SU-DHL-6 (cell line): ENCODE measurements around the gene THAP11.

Source experiments
- CTCF ChIP-seq: fragments of 200-600 bp; sonication (generic); IDR thresholded peaks from one replicate; pipeline ENCODE4 v1.5.1; 2017; ENCODE audit warnings: antibody characterized with exemption, mild to moderate bottlenecking, low read length, moderate library complexity; ENCODE audit not compliant: insufficient read depth, poor library complexity, severe bottlenecking
- EZH2phosphoT487 ChIP-seq: fragments of 200-600 bp; sonication (generic), shearing (Covaris generic); conservative IDR thresholded peaks from 2 replicates; pipeline ENCODE4 v1.6.1; 2018; ENCODE audit warnings: mild to moderate bottlenecking, antibody characterized with exemption, low read length, moderate library complexity, mixed read lengths

GRCh38 chr16:67874372-67874771 is 32.3 kb downstream of the THAP11 start:
- TF ChIP-seq EZH2phosphoT487 (no peak), CTCF (no peak)
